SKM-1 treated with dmso at 0.1 percent for 144 hours (cell line): Measurements from ENCODE around the gene POLR1C.

Experiments
- DNase-seq: peaks from one replicate; lab custom pipeline; 2025; ENCODE audit not compliant: unreplicated experiment; lab: John Stamatoyannopoulos, UW

POLR1C gene

GRCh38 chr6:43570876-43571441 is 54.1 kb downstream of the POLR1C start:
- DNase-seq: no peak
